Esophagus muscularis mucosa (tissue), 4 donors: ENCODE data around the gene MARK2.

Source experiments
- CTCF ChIP-seq, 3 experiments: fragments of 200-600 bp in 2 of 3; fragments of 450-650 bp in 1 of 3; sonication (generic) in 2 of 3; IDR thresholded peaks; one replicate each; pipeline ENCODE4 v1.5.1; 2017 to 2019; ENCODE audit warnings: antibody characterized with exemption in 3 of 3, mild to moderate bottlenecking in 2 of 3, moderate library complexity in 1 of 3
- EP300 ChIP-seq: sonication (generic); formaldehyde crosslinking; IDR thresholded peaks from one replicate; pipeline ENCODE4 v1.6.1; 2017; ENCODE audit warnings: antibody characterized with exemption
- POLR2AphosphoS5 ChIP-seq, 2 donors: sonication (generic); formaldehyde crosslinking; IDR thresholded peaks; one replicate each; pipeline ENCODE4 v1.6.1; 2017; ENCODE audit warnings: antibody characterized with exemption in 2 of 2

- TF ChIP-seq CTCF (IDR thresholded peaks at IDR 0.05): peak; percentile 82 to 94 (median 87)
- TF ChIP-seq POLR2AphosphoS5 (IDR thresholded peaks at IDR 0.05): peak in 1 of 2 donors; percentile 49
- no peak for TF ChIP-seq EP300
Observed at GRCh38 chr11:63945477-63946163, 106.7 kb downstream of the MARK2 start.
